Measurements from ENCODE around the gene ANKRD55. TPM values are rescaled to one million over a fixed set of nuclear protein-coding genes. Genes with fewer than 3 reads are reported as not detected.

ANKRD55 gene
- total and polyA plus RNA-seq, 2 donors (not counting 1 experiment from before 2014, with no cell fraction given), result 0.07 TPM; not detected in 1

- H3K4me1 Mint-ChIP-seq, result no peaks in the 10 kb centered on the region
- WGBS (ENCODE audit: insufficient coverage), result 92% methylated on average over 4 of the region's 9 CpGs
- Histone ChIP-seq H3K4me2 (replicated peaks; ENCODE audit: low read depth, low read length, poor library complexity, severe bottlenecking) (no peak overlapping the region), H3K9ac (ENCODE audit: low read length) (no peak overlapping the region), H3K79me2 (ENCODE audit: control insufficient read depth, insufficient read depth, low read length) (no peaks in the 10 kb centered on the region), H3K4me3 (ENCODE audit: control extremely low read depth in 1 of 5, extremely low read depth in 1 of 5, insufficient read depth in 1 of 5, low read depth in 2 of 5, low read length in 4 of 5) (no peak overlapping the region), H3K27ac (ENCODE audit: low read length in 2 of 2) (no peak overlapping the region), H3K9me3 (ENCODE audit: control extremely low read depth in 1 of 3, control insufficient read depth in 2 of 3, insufficient read depth in 1 of 3, low read length in 2 of 3) (peaks cover 0 to 5% (median 0%) of the 10 kb centered on the region in 3 donors), H4K20me1 (ENCODE audit: control insufficient read depth, insufficient read depth, low read length, poor library complexity, severe bottlenecking) (no peaks in the 10 kb centered on the region), H2AFZ (ENCODE audit: insufficient read depth, low read depth, low read length, poor library complexity, severe bottlenecking) (no peak overlapping the region), H3K4me1 (ENCODE audit: control insufficient read depth in 2 of 2, insufficient read depth in 2 of 2, low read length in 2 of 2) (no peaks in the 10 kb centered on the region), H3K36me3 (replicated peaks in 1 of 2; ENCODE audit: control extremely low read depth in 1 of 2, control insufficient read depth in 1 of 2, extremely low read depth in 1 of 2, insufficient read depth in 2 of 2, low read length in 1 of 2) (no peaks in the 10 kb centered on the region), H3K27me3 (replicated peaks in 1 of 4; ENCODE audit: control extremely low read depth in 1 of 4, control insufficient read depth in 3 of 4, insufficient read depth in 4 of 4, low read length in 3 of 4) (no peaks in the 10 kb centered on the region)
- no peak overlapping the region for H3K27ac Mint-ChIP-seq
- H3K27me3 Mint-ChIP-seq, result peaks cover 4% of the 10 kb centered on the region
- no peak for DNase-seq
- TF ChIP-seq CTCF (IDR thresholded peaks at IDR 0.05) (no peak), EZH2 (IDR thresholded peaks at IDR 0.05; ENCODE audit: borderline replicate concordance, insufficient read depth, low read depth, low read length, poor library complexity, severe bottlenecking) (no peak)
- intact Hi-C loops (cut with micrococcal nuclease), result no loop called here
- no peak for ATAC-seq (ENCODE audit: low read depth)
- ChIA-PET CTCF (interaction anchor here (0.6 to 0.8 kb wide), 3 partner anchors 7 to 273 kb away, joined by 3 to 4 read pairs (median 3); no protein-coding TSS in a partner anchor), POLR2A (interaction anchor here (0.6 to 0.7 kb wide), 2 partner anchors 204 to 1676 kb away, joined by 4 read pairs; no protein-coding TSS in a partner anchor)
- no peak overlapping the region for H3K4me3 Mint-ChIP-seq
- H3K9me3 Mint-ChIP-seq (ENCODE audit: insufficient read depth), result peaks cover under 1% of the 10 kb centered on the region
Observed at GRCh38 chr5:56208681-56209080, 24.4 kb downstream of the ANKRD55 start.

- H3K4me3 ChIP-seq (ENCODE audit: control extremely low read depth in 1 of 5, extremely low read depth in 1 of 5, insufficient read depth in 1 of 5, low read depth in 2 of 5, low read length in 4 of 5), result no peak overlapping the region
- H3K27ac Mint-ChIP-seq, result no peak overlapping the region
- ATAC-seq (ENCODE audit: low read depth), result no peak
- no peak overlapping the region for H3K9ac ChIP-seq (ENCODE audit: low read length)
- H3K4me1 ChIP-seq (ENCODE audit: control insufficient read depth in 2 of 2, insufficient read depth in 2 of 2, low read length in 2 of 2), result no peaks in the 10 kb centered on the region
- H3K27me3 Mint-ChIP-seq, result peaks cover 4% of the 10 kb centered on the region
- H2AFZ ChIP-seq (ENCODE audit: insufficient read depth, low read depth, low read length, poor library complexity, severe bottlenecking), result no peak overlapping the region
- H3K27ac ChIP-seq (ENCODE audit: low read length in 2 of 2), result no peak overlapping the region
- no peak for TF ChIP-seq CTCF (IDR thresholded peaks at IDR 0.05)
- no peak for TF ChIP-seq EZH2 (IDR thresholded peaks at IDR 0.05; ENCODE audit: borderline replicate concordance, insufficient read depth, low read depth, low read length, poor library complexity, severe bottlenecking)
- H3K9me3 ChIP-seq (ENCODE audit: control extremely low read depth in 1 of 3, control insufficient read depth in 2 of 3, insufficient read depth in 1 of 3, low read length in 2 of 3), result no peaks in the 10 kb centered on the region
- H3K36me3 ChIP-seq (replicated peaks in 1 of 2; ENCODE audit: control extremely low read depth in 1 of 2, control insufficient read depth in 1 of 2, extremely low read depth in 1 of 2, insufficient read depth in 2 of 2, low read length in 1 of 2), result no peaks in the 10 kb centered on the region
- H4K20me1 ChIP-seq (ENCODE audit: control insufficient read depth, insufficient read depth, low read length, poor library complexity, severe bottlenecking), result no peaks in the 10 kb centered on the region
- ChIA-PET POLR2A (interaction anchor here (0.5 kb wide), 1 partner anchor 877 kb away, joined by 3 read pairs; no protein-coding TSS in a partner anchor), CTCF (interaction anchor here (1.0 kb wide), 1 partner anchor 44 kb away, joined by 3 read pairs; no protein-coding TSS in a partner anchor)
- no peaks in the 10 kb centered on the region for H3K79me2 ChIP-seq (ENCODE audit: control insufficient read depth, insufficient read depth, low read length)
- intact Hi-C loops (cut with micrococcal nuclease), result no loop called here
- H3K4me2 ChIP-seq (replicated peaks; ENCODE audit: low read depth, low read length, poor library complexity, severe bottlenecking), result no peak overlapping the region
- no peak overlapping the region for H3K4me3 Mint-ChIP-seq
- no peaks in the 10 kb centered on the region for H3K4me1 Mint-ChIP-seq
- no peaks in the 10 kb centered on the region for H3K9me3 Mint-ChIP-seq (ENCODE audit: insufficient read depth)
- no peaks in the 10 kb centered on the region for H3K27me3 ChIP-seq (replicated peaks in 1 of 4; ENCODE audit: control extremely low read depth in 1 of 4, control insufficient read depth in 3 of 4, insufficient read depth in 4 of 4, low read length in 3 of 4)
- DNase-seq, result no peak
- WGBS (ENCODE audit: insufficient coverage), result 86% methylated on average over 1 of the region's 2 CpGs
Observed at GRCh38 chr5:56207537-56207936, 25.6 kb downstream of the ANKRD55 start.

Measured in B cell (primary cell).